Renal cortical epithelial cell (primary cell): ENCODE results near the gene RTP5. TPM values are rescaled to one million over a fixed set of nuclear protein-coding genes. Genes with fewer than 3 reads are reported as not detected.
"Not testable (repeated sequence)": the region's sequence is repeated elsewhere in the genome, so short reads cannot be mapped to it uniquely, and the experiment has no call there.

ENCODE experiments used
- DNase-seq: peaks from one replicate; pipeline ENCODE4 v3.0.0-alpha.2; 2011; ENCODE audit warnings: low read depth
- total RNA-seq: library from RNA; depleted of rRNA; stranded (reverse); fragments of >200 nt; gene quantifications from 2 replicates; pipeline ENCODE4 v1.2.3, GENCODE V29; 2014

Gene RTP5
- total RNA-seq, 1 donor from 2014 or later = not detected

DNA sequence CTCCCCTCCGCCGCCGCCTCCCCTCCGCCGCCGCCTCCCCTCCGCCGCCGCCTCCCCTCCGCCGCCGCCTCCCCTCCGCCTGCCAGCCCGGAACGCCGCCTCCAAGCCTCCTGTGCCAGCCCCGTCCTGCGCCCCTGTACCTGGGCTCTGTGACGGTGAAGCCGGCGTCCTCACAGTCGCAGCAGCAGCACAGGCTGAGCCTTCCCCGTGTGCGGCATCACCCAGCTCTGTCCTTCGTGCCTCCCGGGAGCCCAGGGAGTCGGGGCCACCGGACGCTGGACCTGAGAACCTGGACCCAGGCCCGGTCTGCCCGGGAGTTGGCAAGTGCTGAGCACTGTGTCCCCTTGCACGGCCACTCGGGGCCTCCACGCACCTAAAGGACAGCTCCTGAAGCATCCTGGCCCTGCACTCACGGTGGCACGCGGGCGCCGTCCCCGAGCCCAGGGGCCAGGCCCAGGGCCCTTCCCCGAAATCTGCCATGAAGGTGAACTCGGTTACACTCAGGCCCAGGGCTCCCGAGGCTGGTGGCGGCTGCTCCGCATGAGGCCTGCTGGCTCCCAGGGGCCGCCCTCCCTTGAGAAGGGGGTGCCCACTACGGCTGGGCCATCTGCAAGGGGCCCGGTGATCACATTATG is 32.9 kb downstream of the RTP5 start:
- DNase-seq = no peak

DNA sequence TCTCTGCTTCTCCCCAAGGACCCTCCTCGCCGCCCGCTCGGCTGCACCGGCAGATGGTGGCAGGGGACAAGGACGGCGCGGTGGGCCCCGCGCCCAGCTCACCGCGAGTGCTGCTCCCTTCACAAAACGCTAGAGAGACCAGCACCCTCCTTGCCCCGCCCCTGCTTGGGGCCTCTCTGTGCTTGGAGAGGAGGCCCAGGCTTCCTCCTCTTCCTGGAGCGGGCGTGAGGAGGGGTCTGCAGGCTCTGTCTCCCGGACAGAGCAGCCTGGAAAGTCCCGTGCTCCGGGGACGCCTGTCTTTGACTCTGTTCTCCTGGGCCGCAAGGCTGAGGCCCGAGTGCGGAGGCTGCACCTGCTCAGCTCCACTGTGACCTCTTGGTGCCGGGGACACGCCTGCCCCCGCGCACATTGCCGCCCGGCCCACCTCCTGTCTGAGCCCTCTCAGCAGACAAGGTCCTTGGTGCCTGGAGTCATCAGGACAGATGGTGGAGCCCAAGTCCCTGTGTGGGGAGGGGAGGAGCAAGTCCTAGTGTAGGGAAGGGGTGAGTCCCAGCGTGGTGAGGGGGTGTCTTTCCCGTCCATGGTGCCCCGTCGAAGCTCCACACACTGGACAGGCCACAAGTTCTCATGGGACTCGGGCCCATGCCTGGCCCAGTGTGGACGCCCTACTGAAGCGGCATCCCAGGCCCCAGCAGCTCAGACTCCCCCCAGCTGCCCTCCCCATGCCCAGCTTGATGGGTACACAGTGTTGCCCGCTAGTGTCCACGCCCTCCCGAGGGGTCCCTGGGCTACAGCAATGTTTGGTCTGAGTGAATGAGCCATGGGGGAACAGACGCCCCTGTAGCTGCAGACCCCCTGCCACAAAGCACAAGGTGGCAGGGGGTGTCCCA is 33.8 kb downstream of the RTP5 start:
- no peak for DNase-seq

DNA sequence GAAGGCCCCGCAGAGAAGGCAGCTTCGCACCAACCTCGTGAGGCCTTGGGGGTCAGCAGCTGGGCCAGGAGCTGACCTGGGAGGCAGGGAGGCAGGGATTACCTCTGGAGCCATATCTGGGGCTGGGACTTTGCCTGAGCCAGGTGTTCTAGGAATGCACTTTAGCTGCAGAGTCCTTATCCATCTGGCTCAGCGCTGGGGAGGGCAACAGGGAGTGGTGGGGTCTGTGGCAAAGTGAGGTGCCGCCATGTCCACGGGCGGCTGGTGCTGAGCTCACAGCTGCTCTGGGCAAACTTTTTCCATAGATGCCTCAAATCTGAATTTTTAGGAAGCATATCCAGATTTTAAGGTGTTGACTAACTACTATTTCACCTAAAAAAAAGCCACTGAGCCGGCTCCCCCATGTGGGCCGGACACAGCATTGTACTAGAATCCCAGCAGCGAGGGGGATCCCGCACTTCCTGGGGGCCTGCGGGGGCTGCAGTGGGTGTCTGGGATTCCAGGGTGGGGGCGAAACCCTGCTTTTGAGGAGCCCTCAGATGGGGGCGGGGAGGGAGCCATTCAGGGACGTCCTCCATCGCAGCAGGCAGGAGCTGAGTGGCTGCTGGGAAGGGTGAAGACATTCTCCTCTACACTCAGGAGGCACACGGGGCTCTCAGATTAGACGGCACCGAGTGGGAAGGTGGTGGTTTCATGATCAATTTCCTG is 34.6 kb downstream of the RTP5 start:
- DNase-seq = no peak

DNA sequence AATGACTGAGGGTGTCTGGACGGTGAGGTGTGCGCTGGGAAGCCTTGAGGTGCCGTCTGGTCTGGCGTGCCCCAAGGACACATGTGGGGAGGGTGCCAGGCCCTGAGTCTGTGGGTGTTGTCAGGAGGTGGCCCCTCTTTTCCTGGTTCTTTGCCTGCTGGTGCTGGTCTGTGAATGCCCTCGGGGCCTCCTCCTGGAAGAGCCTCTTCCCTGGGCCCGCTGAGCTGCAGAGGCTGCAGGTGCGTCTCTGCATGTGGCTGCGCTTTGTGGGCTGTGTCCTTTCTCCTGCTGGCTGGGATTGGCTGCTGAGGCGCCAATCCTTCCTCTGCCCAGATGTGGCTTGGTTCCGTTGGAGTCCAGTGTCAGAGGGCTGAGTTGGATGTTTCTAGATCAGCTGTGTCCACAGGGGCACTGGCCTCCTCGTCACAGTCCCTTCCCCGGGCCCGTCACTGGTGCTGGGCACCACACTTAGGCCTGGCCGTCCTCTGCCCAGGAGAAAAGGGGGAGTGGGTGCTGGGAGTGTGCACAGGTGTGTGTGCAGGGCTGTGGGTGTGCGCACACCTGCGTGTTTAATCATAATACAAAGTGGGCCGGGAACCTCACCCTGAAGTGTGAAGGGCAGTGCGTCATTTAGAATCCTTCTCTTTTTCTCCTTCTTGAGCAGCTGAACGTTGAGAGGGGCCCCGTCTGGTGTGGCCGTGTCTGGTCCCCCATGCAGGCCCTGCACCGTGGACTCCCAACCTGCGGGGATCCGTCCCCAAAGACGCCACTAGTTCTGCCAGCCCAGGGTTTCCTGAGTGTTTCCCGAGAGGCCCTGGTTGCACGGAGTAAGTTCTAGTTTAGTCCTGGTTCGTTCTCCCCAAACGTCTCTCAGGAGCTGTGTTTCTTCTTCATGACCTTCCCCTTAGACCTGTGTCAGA is 35.5 kb downstream of the RTP5 start:
- no peak for DNase-seq

DNA sequence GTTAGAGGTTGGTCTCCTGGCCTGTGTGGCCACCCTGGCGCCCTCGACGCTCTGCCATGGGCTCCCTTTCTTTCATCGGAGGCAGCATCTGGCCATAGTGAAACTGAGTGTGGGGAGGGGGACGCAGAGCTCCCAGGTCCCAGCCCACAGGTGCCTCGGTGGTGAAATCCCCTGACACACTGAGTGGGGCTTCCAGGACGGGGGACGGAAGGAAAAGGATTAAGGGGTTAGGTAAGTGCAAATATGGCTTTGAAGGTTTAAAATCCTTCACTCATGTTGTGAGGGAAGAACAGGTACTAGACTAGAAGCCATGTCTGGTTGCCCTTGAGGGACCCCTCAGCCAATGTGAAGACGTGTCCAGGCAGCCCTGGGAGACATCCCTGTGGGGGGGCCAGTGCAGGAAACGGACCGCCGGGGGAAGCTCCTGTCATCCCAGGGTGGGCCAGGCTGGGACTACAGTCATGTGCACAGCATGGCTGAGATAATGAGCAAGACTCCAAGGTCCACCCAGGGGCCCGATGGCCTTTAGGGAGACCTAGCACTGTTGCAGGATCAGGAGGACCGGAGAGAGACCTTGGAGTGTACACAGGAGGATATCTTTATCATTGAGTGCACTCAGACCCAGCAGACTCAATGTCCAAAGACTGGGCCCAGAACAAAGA is 36.3 kb downstream of the RTP5 start:
- DNase-seq = no peak

DNA sequence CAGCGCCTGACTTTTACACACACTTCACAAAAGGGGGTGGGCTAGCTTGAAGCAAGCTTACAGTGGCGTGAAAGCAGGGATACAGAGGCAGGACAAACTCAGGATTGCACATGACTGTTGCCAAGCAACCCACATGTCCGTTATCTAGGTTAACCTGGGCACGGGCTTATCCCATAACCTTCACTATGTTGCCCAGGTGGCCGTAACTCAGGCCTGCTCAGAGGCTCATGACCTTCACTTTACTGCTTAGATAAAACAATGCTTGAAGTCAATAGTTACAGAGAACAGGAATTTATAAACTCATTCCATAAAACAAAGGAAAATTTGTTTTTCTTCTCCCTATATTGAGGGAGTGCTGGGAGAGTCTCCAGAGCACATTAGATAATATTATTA is 36.8 kb downstream of the RTP5 start:
- not testable (repeated sequence) for DNase-seq

DNA sequence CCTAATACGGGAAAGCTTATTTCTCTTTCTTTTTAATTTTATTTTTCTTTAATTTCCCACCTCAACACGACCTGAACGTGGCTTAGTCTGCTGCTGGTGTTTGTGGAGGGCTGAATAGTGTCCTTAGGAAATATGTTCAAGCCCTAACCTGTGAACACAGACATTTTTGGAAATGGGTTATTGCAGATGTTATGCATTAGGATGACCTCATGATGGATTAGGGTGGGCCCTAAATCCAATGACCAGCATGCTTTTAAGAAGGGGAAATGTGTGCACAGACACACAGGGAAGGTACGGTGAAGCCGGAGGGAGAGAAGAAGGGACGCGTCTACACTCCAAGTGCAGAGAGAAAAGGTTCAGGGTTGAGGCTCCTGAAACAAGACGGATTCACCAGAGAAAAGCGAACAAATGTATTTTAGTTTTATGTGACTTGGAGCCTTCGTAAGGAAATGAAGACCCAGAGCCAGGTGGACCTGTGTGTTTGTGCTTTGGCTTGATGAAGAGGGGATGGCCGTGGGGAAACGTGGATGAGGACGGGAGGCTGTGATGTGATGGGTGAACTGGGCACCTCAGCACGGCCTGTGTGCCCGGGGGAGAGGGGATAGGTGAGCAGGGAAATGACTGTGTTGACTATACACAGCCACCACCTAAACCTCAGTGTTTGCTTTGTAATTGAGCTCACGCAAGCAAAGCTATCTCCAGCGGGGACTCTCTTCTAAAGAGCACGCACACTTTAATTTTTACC is 37.5 kb downstream of the RTP5 start:
- no peak for DNase-seq

DNA sequence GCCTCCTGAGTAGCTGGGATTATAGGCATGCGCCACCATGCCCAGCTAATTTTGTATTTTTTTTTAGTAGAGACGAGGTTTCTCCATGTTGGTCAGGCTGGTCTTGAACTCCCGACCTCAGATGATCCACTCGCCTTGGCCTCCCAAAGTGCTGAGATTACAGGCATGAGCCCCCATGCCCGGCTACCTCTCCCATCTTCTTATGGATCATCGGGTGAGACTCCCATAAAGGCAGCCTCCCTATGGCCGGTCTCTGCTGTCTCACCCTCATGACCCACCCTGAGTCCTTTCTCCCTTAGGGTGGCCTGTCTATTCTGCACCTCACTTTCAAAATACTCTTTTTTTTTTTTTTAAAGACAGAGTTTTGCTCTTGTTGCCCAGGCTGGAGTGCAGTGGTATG is 38.3 kb downstream of the RTP5 start:
- not testable (repeated sequence) for DNase-seq

DNA sequence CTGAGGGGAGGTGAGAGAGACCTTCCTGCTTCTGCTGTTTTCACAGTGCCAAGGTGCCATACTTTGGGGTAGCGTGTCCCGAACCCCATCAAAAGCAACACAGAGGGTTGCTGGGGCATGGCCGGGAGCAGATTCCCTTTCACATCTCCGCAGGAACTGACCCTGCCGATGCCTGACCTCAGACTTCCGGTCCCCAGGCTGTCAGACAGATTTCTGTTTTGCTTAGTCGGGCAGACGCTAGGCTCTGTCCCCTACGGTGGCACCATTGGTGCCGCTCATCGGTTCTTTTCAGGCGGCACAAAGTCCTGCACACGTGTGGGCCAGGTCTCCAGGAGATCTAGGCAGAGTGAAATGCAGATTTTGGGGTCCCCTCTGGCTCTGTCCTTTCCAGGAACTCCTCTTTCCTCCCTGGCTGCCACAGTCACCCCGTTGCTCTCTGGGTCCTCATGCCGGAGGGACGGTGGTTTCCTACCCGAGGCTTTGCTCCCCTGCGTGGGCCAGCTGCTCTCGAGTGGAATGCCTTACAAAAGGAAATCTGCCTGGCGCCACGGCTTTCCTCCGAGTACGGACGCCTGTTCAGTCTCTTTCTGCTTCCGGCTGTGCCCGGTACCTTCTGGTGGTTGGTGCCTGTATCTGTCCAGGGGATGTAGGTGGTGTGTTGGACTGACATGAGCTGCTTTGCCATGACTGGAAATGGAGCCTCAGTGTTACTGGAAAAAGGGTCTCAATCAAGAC is 39.3 kb downstream of the RTP5 start:
- no peak for DNase-seq

DNA sequence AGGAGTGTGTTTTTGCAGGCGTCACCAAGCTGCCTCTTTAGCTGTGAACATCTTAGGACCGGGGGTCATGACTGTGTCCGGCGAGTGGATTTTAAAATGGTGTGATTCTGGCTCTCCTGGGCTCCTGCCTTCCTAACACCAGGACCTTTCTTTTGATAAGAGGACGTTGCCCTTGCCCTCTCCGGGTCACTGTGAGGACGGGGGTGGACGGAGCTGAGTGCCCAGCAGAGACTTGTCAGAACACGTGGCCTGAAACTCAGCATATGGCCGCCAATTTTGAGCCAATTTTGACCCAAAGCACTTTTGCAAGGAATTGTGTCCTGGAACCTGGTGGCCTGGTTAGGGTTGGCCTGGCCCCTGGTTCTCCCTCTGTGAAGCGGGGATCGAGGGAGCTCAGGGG is 40.2 kb downstream of the RTP5 start:
- no peak for DNase-seq

DNA sequence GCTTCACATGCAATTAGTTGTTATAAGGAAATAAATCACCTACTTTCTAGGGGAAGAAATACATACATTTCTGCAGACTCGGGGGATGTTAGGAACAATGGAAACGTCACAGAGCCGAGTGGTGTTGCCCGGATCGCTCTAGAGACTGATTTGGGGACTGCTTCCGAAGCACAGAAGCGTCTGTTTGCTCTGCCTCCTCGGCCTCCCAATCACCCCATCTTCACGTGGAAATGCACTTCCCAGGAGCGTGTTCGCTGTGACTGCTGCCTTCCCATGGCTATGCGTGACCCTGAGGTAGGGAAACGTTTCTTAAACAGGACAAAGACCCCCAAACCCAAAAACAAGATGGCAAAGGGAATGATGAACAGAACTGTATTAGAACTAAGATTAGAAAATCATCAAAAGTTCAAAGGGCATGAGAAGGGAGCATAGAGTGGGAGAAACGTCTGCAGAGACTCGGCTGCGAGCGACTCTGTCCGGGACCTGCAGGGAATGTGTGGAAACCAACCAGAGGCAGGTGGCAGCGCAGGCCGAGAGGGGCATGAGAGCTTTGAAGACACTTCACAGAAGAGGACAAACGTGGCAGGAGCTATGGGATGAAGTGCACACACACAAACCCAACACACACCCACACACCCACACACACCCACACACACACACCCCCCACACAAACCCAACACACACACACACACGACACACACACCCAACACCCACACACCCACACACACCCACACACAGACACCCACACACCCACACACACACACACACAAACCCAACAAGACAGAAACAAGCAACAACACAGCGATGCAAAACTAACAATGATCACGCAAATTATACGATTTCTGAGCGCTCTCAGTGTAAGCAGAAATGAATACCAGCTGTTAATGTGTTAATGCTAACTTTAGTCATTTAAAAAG is 41.3 kb downstream of the RTP5 start:
- no peak for DNase-seq

DNA sequence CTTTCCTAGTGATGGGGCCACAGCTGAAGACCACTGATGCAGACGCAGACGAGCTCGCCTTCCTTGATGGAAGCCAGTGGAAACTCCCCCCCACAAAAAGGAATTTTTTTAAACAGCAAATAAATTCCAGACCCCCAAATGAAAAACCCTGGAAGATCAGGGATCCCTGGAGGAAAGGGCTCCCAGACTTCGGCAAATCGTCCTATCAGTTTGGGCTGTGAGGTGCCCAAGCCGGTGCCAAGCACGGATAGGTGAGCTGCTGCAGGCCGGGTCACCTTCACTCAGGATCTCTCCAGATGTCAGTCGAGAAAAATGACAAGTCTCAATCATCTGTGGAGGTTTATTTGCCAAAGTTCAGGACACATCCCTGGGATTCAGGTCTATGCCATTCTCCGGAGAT is 42.0 kb downstream of the RTP5 start:
- DNase-seq = no peak

DNA sequence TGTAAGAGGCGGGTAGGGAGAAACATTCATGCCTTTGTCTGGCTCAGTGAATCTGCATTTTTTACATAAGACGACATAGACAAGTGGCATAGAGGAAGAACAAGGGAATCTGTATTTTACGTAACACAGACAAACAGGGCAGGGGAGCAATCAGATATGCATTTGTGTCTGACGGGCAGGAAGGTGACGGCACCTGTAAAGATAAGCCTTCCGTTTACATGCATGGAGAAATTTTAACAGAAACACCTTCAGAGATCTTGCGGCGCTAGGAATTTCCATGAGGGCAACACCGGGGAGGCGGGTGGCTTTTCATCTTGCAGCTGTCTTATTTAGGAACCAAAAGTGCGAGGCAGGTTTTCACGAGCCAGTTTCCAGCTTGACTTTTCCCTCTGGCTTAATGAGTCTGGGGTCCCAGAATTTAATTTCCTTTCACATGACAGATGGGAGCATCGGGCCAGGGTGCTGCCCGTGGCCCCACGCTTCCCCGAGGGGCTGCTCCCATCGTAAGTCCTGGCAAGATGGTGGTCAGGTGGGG is 42.6 kb downstream of the RTP5 start:
- DNase-seq = no peak

DNA sequence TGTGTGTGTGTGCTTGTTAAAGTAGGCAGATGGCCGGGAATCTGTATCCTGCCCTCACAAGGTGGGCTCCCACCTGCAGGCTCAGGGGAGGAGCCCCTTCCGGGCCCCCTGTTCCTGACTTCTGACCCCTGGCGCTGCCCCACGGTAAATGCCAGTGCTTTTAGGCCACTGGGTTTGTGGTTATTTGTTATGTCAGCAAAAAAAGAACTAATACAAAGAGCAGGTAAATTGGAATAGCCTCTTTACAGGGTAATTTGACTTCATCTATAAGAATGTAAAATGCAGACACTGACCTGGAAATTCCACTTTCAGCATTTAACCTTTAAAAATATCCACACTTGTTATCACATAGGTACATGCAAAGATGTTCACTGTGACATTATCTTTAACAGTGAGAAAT is 44.2 kb downstream of the RTP5 start:
- DNase-seq = no peak

DNA sequence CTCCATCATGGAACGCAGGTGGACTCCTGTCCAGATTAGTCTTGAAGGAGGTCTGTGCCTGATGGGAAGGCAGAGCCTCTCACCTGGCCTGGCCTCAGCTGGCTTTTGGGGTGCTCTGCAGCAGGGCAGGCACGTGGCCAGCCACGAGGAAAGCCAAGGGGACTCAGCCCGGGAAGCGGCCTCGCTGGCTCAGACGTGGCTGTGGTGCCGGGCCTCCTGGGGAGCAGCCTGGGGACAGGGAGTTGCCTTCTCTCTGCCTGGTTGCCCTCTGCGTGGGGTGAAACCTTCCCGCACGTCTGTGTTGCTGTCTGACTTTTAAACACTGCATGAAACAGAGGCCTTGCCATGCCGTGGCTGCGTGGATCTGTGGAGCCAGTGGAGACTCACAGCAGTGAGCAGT is 45.0 kb downstream of the RTP5 start:
- DNase-seq = no peak

DNA sequence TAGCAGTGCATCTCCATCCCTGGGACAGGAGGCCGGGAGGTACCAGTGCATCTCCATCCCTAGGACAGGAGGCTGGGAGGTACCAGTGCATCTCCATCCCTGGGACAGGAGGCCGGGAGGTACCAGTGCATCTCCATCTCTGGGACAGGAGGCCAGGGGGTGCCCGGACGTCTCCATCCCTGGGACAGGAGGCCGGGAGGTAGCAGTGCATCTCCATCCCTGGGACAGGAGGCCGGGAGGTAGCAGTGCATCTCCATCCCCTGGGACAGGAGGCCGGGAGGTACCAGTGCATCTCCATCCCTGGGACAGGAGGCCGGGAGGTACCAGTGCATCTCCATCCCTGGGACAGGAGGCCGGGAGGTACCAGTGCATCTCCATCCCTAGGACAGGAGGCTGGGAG is 52.1 kb downstream of the RTP5 start:
- not testable (repeated sequence) for DNase-seq

DNA sequence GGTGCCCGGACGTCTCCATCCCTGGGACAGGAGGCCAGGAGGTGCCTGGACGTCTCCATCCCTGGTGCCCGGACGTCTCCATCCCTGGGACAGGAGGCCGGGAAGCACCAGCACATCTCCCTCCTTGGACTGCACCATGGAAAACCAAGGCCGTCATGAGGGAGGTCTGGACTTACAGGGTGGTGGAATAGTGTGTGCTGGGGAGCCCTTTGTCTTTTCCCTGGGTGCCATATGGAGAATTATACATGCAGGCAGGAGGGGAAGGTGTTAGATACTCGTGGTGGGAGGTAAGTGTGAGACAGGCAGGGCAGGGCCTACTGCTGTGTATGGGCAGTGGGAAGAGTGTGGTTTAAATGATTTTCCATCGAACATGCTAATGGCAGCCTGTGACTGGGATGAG is 52.9 kb downstream of the RTP5 start:
- no peak for DNase-seq
